Gastrocnemius medialis (tissue), 4 donors: Measurements from ENCODE around the gene CYP2A6. TPM values are rescaled to one million over a fixed set of nuclear protein-coding genes. Genes with fewer than 3 reads are reported as not detected.

Experiments
- ATAC-seq, 2 donors: fragments of 150-250 bp; one replicate each; pipeline ENCODE4 v1.9.1; 2016
- DNase-seq, 2 donors: peaks; one replicate each; pipeline ENCODE4 v3.0.0-alpha.2; 2019
- H3K27ac ChIP-seq, 4 donors: fragments of 200-600 bp; sonication (generic); 1 replicate in 1 of 4; 2 replicates in 3 of 4; pipeline ENCODE4 v1.5.1; 2016 to 2018; ENCODE audit warnings: mild to moderate bottlenecking in 2 of 4, moderate library complexity in 1 of 4
- H3K27me3 ChIP-seq, 3 donors: fragments of 200-600 bp; sonication (generic) in 2 of 3; 1 replicate in 1 of 3; 2 replicates in 2 of 3; pipeline versions ENCODE4 v1.5.1 to v1.6.0; 2016 to 2019; ENCODE audit warnings: mild to moderate bottlenecking in 1 of 3, moderate library complexity in 1 of 3
- H3K36me3 ChIP-seq, 2 donors: fragments of 200-600 bp; sonication (generic) in 1 of 2; one replicate each; pipeline ENCODE4 v1.5.1; 2017 to 2018
- H3K4me1 ChIP-seq, 2 donors: fragments of 200-600 bp; sonication (generic) in 1 of 2; one replicate each; pipeline ENCODE4 v1.5.1; 2016 to 2017; ENCODE audit warnings: mild to moderate bottlenecking in 2 of 2
- H3K4me3 ChIP-seq, 4 donors: fragments of 200-600 bp; sonication (generic) in 3 of 4; 1 replicate in 1 of 4; 2 replicates in 3 of 4; pipeline ENCODE4 v1.5.1; 2016 to 2019; ENCODE audit warnings: mild to moderate bottlenecking in 2 of 4
- H3K9me3 ChIP-seq, 3 donors: fragments of 200-600 bp; sonication (generic) in 2 of 3; 1 replicate in 1 of 3; 2 replicates in 2 of 3; pipeline ENCODE4 v1.5.1; 2016 to 2019
- CTCF ChIP-seq, 5 experiments: fragments of 450-650 bp in 3 of 5; fragments of 200-600 bp in 2 of 5; sonication (generic) in 2 of 5; IDR thresholded peaks in 4 of 5; conservative IDR thresholded peaks in 1 of 5; 1 replicate in 4 of 5; 2 replicates in 1 of 5; pipeline ENCODE4 v1.5.1; 2016 to 2019; ENCODE audit warnings: antibody characterized with exemption in 5 of 5, mild to moderate bottlenecking in 3 of 5, moderate library complexity in 3 of 5
- POLR2A ChIP-seq, 2 donors: fragments of 450-650 bp; IDR thresholded peaks; one replicate each; pipeline ENCODE4 v1.6.1; 2017; ENCODE audit warnings: antibody characterized with exemption in 2 of 2, mild to moderate bottlenecking in 2 of 2, moderate library complexity in 2 of 2
- in situ Hi-C, 4 donors: fragments of 200-750 bp; cut with MboI; loops; one replicate each; pipeline versions ENCODE4 v1.15.0 to v1.8.0; 2017; ENCODE audit warnings: low sequenced_read_pairs in 4 of 4
- intact Hi-C: fragments of 100-400 bp; cut with DNase I; formaldehyde crosslinking; loops from one replicate; pipeline ENCODE4 v1.15.1; 2023; ENCODE audit warnings: low total_unique reads
- total RNA-seq, 4 donors: library from RNA; depleted of rRNA; stranded (reverse); fragments of >200 nt; gene quantifications; one replicate each; pipeline versions ENCODE4 v1.1.0 to v1.2.3, GENCODE V29; 2016

The CYP2A6 gene
- total RNA-seq, 4 donors from 2014 or later, result 0.16 to 0.20 TPM; not detected in 2

DNA sequence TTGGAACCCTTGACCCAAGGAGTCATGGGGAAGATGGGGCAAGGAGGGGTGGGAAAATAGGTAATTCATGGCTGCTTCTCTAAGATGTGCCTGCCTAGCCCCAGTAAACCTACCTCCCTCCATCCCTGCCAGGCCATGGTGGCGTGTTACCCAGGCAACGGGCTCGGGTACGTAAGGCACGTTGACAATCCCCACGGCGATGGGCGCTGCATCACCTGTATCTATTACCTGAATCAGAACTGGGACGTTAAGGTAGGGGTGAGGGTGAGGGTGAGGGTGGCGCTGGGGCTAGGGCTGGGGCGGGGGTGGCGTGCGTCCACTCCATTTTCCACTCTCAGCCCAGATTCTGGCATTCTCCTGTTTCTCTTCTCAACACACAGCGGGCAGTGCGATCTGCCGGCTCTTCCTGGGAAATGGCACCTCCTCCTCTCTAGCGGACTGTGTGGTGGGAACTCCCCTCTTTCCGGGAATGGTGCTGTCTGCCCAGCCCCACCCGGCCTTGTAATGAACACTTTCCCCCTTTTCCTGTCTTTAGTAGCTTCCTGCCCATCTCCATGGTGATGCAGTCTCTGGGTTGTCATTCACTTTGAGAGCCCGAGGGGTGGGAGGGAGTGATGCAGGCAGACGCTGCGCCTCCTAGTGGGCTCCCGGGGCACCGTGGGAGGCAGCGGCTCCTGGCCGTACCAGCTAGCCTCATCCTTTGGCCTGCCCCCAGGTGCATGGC is 43.7 kb downstream of the CYP2A6 start:
- in situ Hi-C loops (no loop called here), intact Hi-C loops (loop anchor here (2.0 kb wide), 1 partner anchor 56 kb away; the partner anchor contains the start of genes ACTMAP and SNRPA)
- Histone ChIP-seq H3K9me3 (no peaks in the 10 kb centered on the region), H3K27me3 (no peaks in the 10 kb centered on the region), H3K36me3 (peaks cover 0 to 20% of the 10 kb centered on the region in 2 donors), H3K4me1 (peaks cover 66 to 72% of the 10 kb centered on the region in 2 donors), H3K4me3 (peak overlapping the region; percentile 6 to 28 (median 14)), H3K27ac (peak overlapping the region; percentile 94 to 96 (median 96))
- peak; percentile 61 to 69 for DNase-seq
- peak; percentile 19 to 32 for ATAC-seq
- TF ChIP-seq CTCF (IDR thresholded peaks at IDR 0.05 in 4 of 5, conservative IDR thresholded peaks at IDR 0.05 in 1 of 5) (peak; percentile 41 to 76 (median 75)), POLR2A (IDR thresholded peaks at IDR 0.05) (no peak)

- ATAC-seq (peak in 1 of 2 donors; percentile 43), DNase-seq (peak in 1 of 2 donors; percentile 47)
- in situ Hi-C loops, result no loop called here
- Histone ChIP-seq H3K4me1 (peaks cover 73 to 78% of the 10 kb centered on the region in 2 donors), H3K27ac (peak overlapping the region; percentile 94 to 96 (median 96)), H3K27me3 (no peaks in the 10 kb centered on the region), H3K36me3 (peaks cover 0 to 30% of the 10 kb centered on the region in 2 donors), H3K9me3 (no peaks in the 10 kb centered on the region), H3K4me3 (no peak overlapping the region)
- TF ChIP-seq CTCF (IDR thresholded peaks at IDR 0.05 in 4 of 5, conservative IDR thresholded peaks at IDR 0.05 in 1 of 5) (no peak), POLR2A (IDR thresholded peaks at IDR 0.05) (no peak)
- intact Hi-C loops, result no loop called here
Observed at GRCh38 chr19:40805258-40805868, 44.9 kb downstream of the CYP2A6 start.

- DNase-seq, result no peak
- Histone ChIP-seq H3K27me3 (no peaks in the 10 kb centered on the region), H3K4me3 (no peak overlapping the region), H3K4me1 (peaks cover 74 to 80% of the 10 kb centered on the region in 2 donors), H3K36me3 (peaks cover 0 to 32% of the 10 kb centered on the region in 2 donors), H3K27ac (peak overlapping the region; percentile 94 to 96 (median 96)), H3K9me3 (no peaks in the 10 kb centered on the region)
- intact Hi-C loops (no loop called here), in situ Hi-C loops (no loop called here)
- TF ChIP-seq POLR2A (IDR thresholded peaks at IDR 0.05) (no peak), CTCF (IDR thresholded peaks at IDR 0.05 in 4 of 5, conservative IDR thresholded peaks at IDR 0.05 in 1 of 5) (no peak)
- ATAC-seq, result no peak
Observed at GRCh38 chr19:40804783-40805242, 45.4 kb downstream of the CYP2A6 start.

DNA sequence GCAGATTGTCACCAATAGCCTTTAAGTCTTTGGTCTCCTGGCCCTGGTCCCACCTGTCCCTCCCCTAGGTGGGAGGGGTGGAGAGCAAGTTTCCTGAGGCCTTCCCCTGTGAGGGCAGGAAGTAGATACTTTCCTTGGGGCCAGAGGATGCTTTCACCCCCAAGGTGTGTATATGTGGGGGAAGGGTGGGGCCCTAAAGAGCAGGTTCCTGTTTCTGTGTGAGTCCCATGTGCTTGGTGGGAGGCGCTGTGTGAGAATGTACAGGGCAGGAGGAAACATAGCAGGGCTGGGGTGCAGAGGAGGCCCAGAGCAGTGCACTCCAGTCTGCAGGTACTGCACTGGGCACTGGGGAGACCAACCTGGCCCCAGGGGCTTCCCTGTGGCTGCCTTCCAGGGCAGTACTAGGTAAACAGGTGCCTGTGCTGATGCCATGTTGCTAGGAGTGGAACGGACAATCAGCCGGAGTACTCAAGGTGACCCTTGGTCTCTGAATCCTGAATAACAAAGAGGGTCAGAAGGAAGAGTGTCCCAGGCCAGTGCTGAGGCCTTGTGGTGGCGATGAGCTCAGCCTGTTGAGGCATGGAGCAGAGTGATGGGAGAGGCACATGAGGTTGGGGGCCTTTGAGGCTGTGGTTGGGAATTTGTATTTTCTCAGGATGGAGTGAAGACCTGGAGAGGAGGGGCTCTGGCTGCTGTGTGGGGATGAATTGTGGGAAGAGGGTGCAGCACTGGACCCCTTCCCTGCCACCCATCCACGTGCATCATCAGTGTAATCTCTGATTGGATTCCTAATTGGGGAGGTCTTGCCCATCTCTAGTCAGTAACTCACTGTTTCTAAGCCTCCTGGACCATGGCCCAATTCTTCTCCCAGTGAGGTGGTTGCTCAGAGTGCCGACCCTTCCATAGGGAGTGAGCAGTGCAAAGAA is 46.1 kb downstream of the CYP2A6 start:
- Histone ChIP-seq H3K4me1 (peaks cover 74 to 80% of the 10 kb centered on the region in 2 donors), H3K27ac (peak overlapping the region; percentile 94 to 96 (median 96)), H3K9me3 (no peaks in the 10 kb centered on the region), H3K4me3 (no peak overlapping the region), H3K36me3 (peaks cover 0 to 32% of the 10 kb centered on the region in 2 donors), H3K27me3 (no peaks in the 10 kb centered on the region)
- ATAC-seq, result no peak
- TF ChIP-seq POLR2A (IDR thresholded peaks at IDR 0.05), result no peak
- no peak for TF ChIP-seq CTCF (IDR thresholded peaks at IDR 0.05 in 4 of 5, conservative IDR thresholded peaks at IDR 0.05 in 1 of 5)
- intact Hi-C loops (no loop called here), in situ Hi-C loops (no loop called here)
- peak in 1 of 2 donors; percentile 48 for DNase-seq
